Measurements from ENCODE around the gene RGS6.

DNA sequence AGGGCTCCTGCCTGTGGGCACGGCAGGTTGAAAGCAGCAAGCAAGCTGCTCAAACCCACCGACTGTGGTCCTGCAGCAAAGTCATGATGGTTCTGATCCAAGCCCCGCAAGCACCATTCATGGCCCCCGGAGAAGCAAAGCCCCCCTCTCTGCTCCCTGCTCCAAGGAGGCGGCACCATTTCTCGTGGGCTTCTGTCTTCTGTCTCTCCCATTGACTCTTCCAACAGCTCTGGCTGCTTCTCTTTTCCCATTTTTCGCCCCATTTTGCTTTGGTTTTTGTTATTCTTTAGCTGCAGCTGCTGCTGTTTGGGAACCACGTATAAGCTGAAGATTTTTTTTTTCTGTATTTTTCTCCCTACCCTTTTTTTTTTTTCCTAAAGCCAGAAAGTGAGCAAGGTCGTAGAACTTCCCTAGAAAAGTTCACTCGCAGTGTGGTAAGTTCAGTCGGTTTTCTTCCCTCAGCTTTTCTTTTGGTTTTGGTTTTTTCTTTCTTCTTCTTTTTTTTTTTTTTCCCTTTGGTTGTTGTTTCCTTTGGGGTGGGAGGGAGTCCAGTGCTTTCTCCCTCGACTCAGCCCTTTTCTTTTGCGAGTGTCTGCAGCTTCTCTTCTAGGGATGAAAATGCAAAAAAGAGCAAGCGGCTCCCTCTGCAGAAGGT, 607.6 kb downstream of the RGS6 start:
- no peak for TF ChIP-seq CTCF (IDR thresholded peaks at IDR 0.05; ENCODE audit: insufficient read depth, low read depth, low read length)
- no peak for TF ChIP-seq EZH2 (IDR thresholded peaks at IDR 0.05; ENCODE audit: insufficient read depth, low read length)

Measured in astrocyte (in vitro differentiated cells and primary cell).